Measurements from ENCODE around the gene MEGF11. TPM values are rescaled to one million over a fixed set of nuclear protein-coding genes. Genes with fewer than 3 reads are reported as not detected.

Gene MEGF11
- total and polyA plus RNA-seq, 4 donors = 0.16 to 1.5 (median 0.50) TPM

- H3K4me1 ChIP-seq (ENCODE audit: control insufficient read depth in 5 of 5, insufficient read depth in 5 of 5, low read length in 5 of 5) = no peaks in the 10 kb centered on the region
- no peak overlapping the region for H3K9ac ChIP-seq (ENCODE audit: insufficient read depth in 1 of 2, low read length in 2 of 2)
- H3K27me3 ChIP-seq (ENCODE audit: control insufficient read depth in 3 of 3, insufficient read depth in 3 of 3, low read length in 2 of 3) = peaks cover 0 to 10% (median 8%) of the 10 kb centered on the region in 3 donors
- ATAC-seq (ENCODE audit: insufficient read depth, low FRiP score) (no peak), DNase-seq (no peak)
- WGBS, 2 donors = 59 to 64% methylated on average over 10 of the region's 10 CpGs
- no peak overlapping the region for H3K27ac ChIP-seq (ENCODE audit: low read depth in 1 of 2, low read length in 1 of 2)
- no peaks in the 10 kb centered on the region for H3K36me3 ChIP-seq (ENCODE audit: control insufficient read depth in 4 of 4, insufficient read depth in 4 of 4, low read length in 4 of 4)
- TF ChIP-seq CTCF (IDR thresholded peaks at IDR 0.05; ENCODE audit: control extremely low read depth, extremely low read depth) = no peak
- H3K9me3 ChIP-seq (ENCODE audit: control insufficient read depth in 4 of 4, insufficient read depth in 3 of 4, low read length in 3 of 4) = no peaks in the 10 kb centered on the region
- H3K4me3 ChIP-seq = no peak overlapping the region
These were observed 261.6 kb downstream of the MEGF11 start for GRCh38 chr15:65991721-65992483.

DNA sequence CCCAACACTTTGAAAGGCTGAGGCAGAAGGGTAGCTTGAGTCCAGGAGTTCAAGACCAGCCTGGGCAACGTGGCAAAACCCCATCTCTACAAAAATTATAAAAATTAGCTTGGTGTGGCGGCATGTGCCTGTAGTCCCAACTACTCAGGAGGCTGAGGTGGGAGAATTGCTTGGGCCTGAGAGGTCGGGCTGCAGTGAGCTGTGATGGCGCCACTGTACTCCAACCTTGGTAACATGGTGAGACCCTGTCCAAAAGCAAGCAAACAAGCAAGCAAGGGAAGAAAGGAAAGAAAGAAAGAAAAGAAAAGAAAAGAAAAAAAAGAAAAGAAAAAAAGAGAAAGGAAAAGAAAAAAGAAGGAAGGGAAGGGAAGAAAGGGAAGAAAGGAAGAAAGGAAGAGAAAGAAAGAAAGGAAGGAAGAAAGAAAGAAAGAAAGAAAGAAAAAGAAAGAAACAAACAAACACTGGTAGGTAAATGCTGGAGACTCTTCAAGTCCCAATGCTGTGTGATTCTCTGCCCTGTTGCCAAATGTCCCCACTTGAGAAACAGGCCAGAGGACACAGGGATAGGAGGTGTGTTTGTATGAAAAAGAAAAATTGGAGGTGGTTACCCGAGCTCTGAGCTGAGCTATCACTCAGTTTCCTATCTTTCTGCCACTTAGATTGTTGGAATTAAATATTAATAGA is 263.1 kb downstream of the MEGF11 start:
- Histone ChIP-seq H3K27ac (ENCODE audit: low read depth in 1 of 2, low read length in 1 of 2) (no peak overlapping the region), H3K4me3 (no peak overlapping the region), H3K27me3 (ENCODE audit: control insufficient read depth in 3 of 3, insufficient read depth in 3 of 3, low read length in 2 of 3) (peaks cover 0 to 10% (median 10%) of the 10 kb centered on the region in 3 donors), H3K36me3 (ENCODE audit: control insufficient read depth in 4 of 4, insufficient read depth in 4 of 4, low read length in 4 of 4) (no peaks in the 10 kb centered on the region), H3K9ac (ENCODE audit: insufficient read depth in 1 of 2, low read length in 2 of 2) (no peak overlapping the region), H3K9me3 (ENCODE audit: control insufficient read depth in 4 of 4, insufficient read depth in 3 of 4, low read length in 3 of 4) (no peaks in the 10 kb centered on the region), H3K4me1 (ENCODE audit: control insufficient read depth in 5 of 5, insufficient read depth in 5 of 5, low read length in 5 of 5) (no peaks in the 10 kb centered on the region)
- no peak for ATAC-seq (ENCODE audit: insufficient read depth, low FRiP score)
- no peak for TF ChIP-seq CTCF (IDR thresholded peaks at IDR 0.05; ENCODE audit: control extremely low read depth, extremely low read depth)
- WGBS, 2 donors = 81 to 82% methylated on average over 5 of the region's 5 CpGs
- no peak for DNase-seq

DNA sequence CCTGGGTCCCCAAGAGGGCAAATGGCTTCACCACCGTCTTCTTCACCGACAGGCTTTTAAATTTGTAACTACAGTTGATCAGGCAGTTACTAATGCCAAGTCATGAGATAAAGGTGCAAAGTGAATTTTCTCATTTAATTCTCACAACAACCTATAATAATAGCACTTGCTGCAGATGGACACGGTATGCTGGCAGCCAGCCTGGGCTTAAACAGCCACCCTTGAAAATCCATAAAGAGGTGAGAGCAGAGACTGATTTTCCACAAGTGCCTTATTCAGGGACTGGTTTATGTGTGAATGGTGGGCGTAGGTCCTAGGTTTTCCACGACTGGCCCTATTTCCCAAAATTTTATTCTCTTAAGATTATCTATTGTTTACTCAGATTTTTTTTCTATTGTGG is 266.4 kb downstream of the MEGF11 start:
- no peak overlapping the region for H3K4me3 ChIP-seq
- H3K36me3 ChIP-seq (ENCODE audit: control insufficient read depth in 4 of 4, insufficient read depth in 4 of 4, low read length in 4 of 4) = no peaks in the 10 kb centered on the region
- H3K9ac ChIP-seq (ENCODE audit: insufficient read depth in 1 of 2, low read length in 2 of 2) = no peak overlapping the region
- ATAC-seq (ENCODE audit: insufficient read depth, low FRiP score) (no peak), DNase-seq (no peak)
- H3K27me3 ChIP-seq (ENCODE audit: control insufficient read depth in 3 of 3, insufficient read depth in 3 of 3, low read length in 2 of 3) = peaks cover 0 to 26% (median 24%) of the 10 kb centered on the region in 3 donors
- WGBS, 2 donors = 60 to 76% methylated on average over 5 of the region's 5 CpGs
- H3K4me1 ChIP-seq (ENCODE audit: control insufficient read depth in 5 of 5, insufficient read depth in 5 of 5, low read length in 5 of 5) = peaks cover 0 to 7% (median 0%) of the 10 kb centered on the region in 5 donors
- H3K27ac ChIP-seq (ENCODE audit: low read depth in 1 of 2, low read length in 1 of 2) = no peak overlapping the region
- peaks cover 0 to 2% (median 0%) of the 10 kb centered on the region in 4 donors for H3K9me3 ChIP-seq (ENCODE audit: control insufficient read depth in 4 of 4, insufficient read depth in 3 of 4, low read length in 3 of 4)
- no peak for TF ChIP-seq CTCF (IDR thresholded peaks at IDR 0.05; ENCODE audit: control extremely low read depth, extremely low read depth)
